Measurements from ENCODE around the gene RALGAPA2.

- no peak for TF ChIP-seq ESRRG (CRISPR knock-in tag; IDR thresholded peaks at IDR 0.05)
- TF ChIP-seq TOX (CRISPR knock-in tag; IDR thresholded peaks at IDR 0.05; ENCODE audit: borderline replicate concordance), result no peak
- no peak for TF ChIP-seq PATZ1 (CRISPR knock-in tag; IDR thresholded peaks at IDR 0.05; ENCODE audit: borderline replicate concordance)
- no peak for TF ChIP-seq ARNTL (CRISPR knock-in tag; IDR thresholded peaks at IDR 0.05; ENCODE audit: borderline replicate concordance, low read depth)
- TF ChIP-seq GLIS3 (CRISPR knock-in tag; IDR thresholded peaks at IDR 0.05), result no peak
- TF ChIP-seq CSRNP3 (CRISPR knock-in tag; IDR thresholded peaks at IDR 0.05), result no peak
- TF ChIP-seq ZFP3 (CRISPR knock-in tag; IDR thresholded peaks at IDR 0.05), result no peak
- TF ChIP-seq ZNF8 (CRISPR knock-in tag; IDR thresholded peaks at IDR 0.05), result no peak
Measured at GRCh38 chr20:20448881-20449280, 263.6 kb downstream of the RALGAPA2 start.
